NOMO-1 treated with DMSO at 0.1 percent for 48 hours (cell line): ENCODE measurements around the gene FAM50A.
"Not testable (repeated sequence)": the region's sequence is repeated elsewhere in the genome, so short reads cannot be mapped to it uniquely, and the experiment has no call there.

Source experiments
- DNase-seq: peaks from one replicate; lab custom pipeline; 2025; ENCODE audit not compliant: unreplicated experiment; lab: John Stamatoyannopoulos, UW

Gene FAM50A

DNA sequence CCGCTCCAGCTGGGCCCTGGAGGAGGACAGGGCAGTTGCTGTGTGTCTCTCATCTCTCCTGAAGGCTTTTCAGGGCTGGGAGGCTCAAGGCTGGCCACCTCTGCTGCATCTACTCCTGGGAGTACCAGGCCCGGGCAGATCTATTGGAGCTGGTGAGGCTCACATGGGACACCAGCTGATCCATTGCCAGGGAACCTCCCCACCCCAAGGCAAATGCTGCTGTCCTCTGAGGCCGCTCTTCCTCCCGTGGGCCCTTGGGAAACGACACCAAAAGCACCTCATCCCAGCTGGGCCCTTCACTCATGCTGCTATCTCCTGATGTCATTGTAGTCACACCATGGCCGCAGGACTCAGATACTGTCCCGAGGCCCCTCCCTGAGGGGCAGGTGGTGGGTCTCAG is 38.8 kb downstream of the FAM50A start:
- DNase-seq, result no peak

DNA sequence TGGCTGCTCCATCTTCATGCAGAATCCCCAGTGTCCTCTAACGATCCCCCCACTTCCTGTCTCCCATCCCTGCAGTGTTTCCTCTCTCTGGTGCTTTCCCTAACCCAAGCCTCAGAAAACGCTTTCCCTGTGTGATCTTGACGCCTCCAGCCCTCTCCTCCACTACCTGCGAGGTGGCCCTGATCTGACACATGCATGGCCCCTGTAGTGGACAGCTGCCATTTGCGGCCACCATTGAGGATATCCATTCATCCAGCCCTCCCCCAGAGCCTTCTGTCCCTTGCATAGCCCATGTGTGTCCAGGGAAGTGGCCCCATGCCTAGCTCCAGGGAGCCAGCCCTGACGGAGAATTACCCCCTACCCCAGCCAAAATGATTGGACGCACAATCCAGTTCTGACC is 39.4 kb downstream of the FAM50A start:
- DNase-seq, result no peak

DNA sequence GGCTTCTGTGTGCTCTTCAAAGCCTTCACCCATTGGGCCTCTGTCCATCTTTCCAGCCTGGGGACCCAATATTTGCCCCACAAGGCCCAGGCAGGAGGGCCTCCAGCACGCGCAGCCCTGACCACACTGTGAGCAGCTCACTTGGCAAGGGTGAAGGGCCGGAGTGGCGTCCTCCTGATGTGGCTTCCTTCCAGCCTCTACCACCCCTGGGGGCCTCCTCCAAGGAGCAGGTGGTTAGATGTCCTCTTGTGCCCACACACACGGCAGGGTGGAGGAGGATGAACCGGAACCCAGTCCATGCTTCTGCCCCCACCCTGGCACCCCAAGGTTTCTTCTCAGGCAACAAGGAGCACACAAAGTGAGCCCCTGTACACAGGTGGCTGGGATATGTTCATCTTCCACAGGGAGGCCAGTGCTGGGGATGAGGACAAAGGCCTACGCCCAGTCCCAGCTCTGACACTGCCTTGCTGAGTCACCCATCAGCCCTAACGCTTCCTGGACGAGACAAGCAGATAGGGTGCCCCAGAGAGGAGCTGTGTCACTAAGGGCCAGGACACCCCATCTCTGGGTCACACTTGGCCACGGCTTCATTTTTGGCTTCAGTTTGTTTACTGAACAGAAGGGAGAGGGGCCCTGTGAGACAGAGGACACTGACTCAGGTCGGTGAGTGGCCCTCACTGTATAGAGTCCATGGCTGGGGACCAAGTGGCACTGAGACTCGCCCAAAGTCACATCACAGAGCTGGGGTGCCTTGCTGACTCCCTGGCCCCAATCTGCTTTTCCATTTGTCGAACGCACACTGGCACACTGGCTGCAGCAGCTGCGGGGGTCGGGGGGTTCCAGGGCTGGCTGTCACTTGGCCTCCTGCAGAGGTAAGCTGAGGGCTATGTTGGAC is 40.6 kb downstream of the FAM50A start:
- no peak for DNase-seq

GRCh38 chrX:154485150-154486051 is 41.5 kb downstream of the FAM50A start:
- no peak for DNase-seq

GRCh38 chrX:154486052-154486395 is 42.1 kb downstream of the FAM50A start:
- DNase-seq, result no peak

DNA sequence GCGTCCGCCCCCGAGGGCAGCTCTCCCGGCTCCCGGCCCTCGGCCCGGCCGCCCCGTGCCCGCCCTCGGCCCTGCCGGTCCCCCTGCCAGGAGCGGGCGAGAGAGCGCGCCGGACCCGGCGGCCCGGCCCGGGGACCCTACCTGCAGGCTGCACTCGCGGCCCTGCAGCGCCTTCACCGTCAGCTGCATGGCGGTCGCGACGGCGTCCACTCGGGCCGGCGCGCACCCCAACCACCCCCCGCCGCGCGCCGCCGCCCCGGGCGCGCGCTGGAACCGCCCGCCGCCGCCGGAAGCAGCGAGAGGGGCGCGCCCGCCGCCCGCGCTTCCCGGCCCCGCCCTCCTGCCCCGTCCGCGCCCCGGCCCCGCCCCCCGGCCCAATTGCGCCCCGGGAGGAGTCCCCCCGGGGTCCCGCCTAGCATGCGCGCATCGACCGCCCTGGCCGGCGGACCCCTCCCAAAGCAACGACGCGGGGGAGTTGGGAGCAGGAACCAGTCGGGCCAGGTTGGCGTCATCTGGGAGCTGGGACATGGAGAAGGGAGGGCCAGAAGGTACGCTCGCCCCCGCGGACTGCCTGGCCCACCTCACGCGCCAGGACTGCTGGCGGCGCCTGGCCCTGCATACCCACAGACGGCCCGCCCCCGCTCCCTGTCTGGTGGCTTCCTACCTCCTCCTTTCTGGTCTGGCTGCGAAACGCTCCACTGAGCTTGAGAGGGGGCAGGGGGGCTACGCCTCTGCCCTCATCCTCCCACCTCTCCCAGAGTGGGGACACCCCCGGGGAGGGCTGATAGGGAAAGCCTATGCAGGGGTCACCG is 42.7 kb downstream of the FAM50A start, which contains the start of gene UBL4A:
Gene UBL4A (minus strand): TSS at position 220 of the 812 bp plus-strand sequence. CDS start 31 bp downstream, at position 189.
- DNase-seq, result no peak

GRCh38 chrX:154487518-154488290 is 43.8 kb downstream of the FAM50A start:
- no peak for DNase-seq

GRCh38 chrX:154488336-154489075 is 44.6 kb downstream of the FAM50A start:
- no peak for DNase-seq

DNA sequence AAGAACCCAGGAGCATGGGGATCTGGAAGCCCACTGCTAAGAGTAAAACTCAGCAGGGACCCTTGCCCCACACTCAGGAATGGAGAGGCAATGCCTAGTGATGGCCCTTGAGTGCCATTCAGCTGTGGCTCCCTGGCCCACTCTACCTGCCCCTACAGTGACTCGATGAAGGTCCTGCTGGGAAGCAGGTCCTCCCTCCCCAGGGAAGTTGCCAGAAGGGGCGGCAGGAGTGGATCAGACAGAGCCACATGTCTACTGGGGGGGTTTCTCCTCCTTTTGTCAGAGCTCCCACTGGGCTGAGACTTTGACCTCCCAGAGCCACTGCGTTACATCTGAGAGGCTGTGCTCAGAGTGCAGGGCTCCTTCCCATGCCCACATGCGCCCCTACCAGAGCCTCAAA is 45.2 kb downstream of the FAM50A start:
- DNase-seq, result no peak

- DNase-seq, result no peak
Measured at GRCh38 chrX:154490021-154490413, 46.1 kb downstream of the FAM50A start.

- DNase-seq, result peak; percentile 77
Measured at GRCh38 chrX:154490414-154491083, 46.6 kb downstream of the FAM50A start, which contains the start of gene SLC10A3. TSS of gene SLC10A3 (minus strand) at chrX:154490629. CDS start at chrX:154488940, 1,689 bp downstream.

DNA sequence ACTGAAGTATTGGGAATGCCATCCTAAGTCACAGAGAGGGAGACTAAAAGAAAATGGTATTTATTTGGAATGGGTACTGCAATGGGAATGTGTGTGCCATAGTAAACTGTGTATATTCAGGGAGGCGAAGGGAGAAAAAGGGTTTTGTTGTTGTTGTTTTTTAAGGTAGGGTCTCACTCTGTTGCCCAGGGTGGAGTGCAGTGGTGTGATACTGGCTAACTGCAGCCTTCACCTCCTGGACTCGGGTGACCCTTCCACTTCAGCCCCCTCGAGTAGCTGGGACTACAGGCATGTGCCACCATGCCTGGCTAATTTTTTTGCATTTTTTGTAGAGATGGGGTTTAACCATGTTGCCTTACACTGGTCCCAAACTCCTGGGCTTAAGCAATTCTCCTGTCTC is 50.8 kb downstream of the FAM50A start:
- DNase-seq, result no peak

DNA sequence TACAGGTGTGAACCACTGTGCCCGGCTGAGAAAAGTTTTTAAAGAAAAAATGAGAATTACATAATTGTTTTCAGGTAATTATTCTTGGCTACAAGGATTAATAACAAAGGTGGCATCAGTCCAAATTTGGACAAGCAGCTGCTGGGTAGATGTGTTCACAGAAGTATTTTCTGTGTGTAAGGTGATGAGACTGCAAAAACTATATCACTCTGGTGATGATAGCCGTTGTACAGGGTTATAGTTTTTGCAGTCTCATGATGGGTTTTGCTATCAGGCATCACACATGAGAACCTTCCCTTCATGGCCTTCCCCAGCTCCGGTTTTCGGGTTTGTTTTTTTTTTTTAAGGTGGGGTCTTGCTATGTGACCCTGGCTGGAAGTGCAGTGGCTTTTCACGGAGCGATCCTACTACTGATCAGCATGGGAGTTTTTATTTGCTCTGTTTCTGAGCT is 51.6 kb downstream of the FAM50A start:
- DNase-seq, result no peak

GRCh38 chrX:154496591-154497137 is 52.7 kb downstream of the FAM50A start:
- not testable (repeated sequence) for DNase-seq
